ENCODE data around the gene LZTS3. TPM values are rescaled to one million over a fixed set of nuclear protein-coding genes. Genes with fewer than 3 reads are reported as not detected.

Gene LZTS3
- total and polyA plus RNA-seq, 2 of the 13 experiments (the other 11 are each of a cell fraction or from before 2014, with no cell fraction given), result 10.1 to 31.3 TPM

DNA sequence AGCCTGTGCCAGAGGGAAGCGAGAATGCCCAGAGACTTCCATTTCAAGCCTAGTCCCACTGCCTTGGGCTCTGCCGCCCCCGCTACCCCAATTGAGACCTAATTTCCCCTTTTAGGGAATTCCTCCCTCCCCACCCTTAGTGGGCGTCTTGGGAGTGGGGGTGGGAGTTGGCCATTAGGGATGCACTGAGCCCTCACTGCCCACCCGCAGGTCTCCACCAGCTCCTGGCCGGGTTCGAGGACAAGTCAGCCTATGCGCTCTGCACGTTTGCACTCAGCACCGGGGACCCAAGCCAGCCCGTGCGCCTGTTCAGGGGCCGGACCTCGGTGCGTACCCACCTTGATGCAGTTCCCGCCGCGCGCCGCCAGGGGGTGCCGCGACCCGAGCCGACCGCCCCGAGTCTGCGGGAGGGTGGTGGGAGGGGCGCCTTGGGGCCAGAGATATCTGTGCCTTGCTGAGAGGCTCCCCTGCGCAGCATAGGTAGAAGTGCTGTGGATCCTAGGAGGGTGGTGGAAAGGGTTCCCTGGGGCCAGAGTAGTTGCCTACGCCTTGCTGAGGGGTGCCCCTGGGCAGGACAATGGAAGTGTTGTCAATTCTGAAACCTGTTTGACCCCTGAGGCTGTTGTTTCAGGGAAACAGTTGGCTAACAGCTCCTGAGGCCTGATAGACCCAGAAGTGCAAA lies 45.1 kb upstream of the LZTS3 start (continued):
- TF ChIP-seq ZBED4 (CRISPR knock-in tag; IDR thresholded peaks at IDR 0.05; ENCODE audit: borderline replicate concordance) (peak; percentile 84; the same call in 1 of the 2 replicates), RBM39 (IDR thresholded peaks at IDR 0.05; ENCODE audit: low read depth, low read length, poor library complexity, severe bottlenecking) (peak; percentile 96), ZNF451 (CRISPR knock-in tag; IDR thresholded peaks at IDR 0.05) (no peak), ZBTB44 (CRISPR knock-in tag; IDR thresholded peaks at IDR 0.05) (no peak), PLRG1 (conservative IDR thresholded peaks at IDR 0.05) (no peak), ZNF644 (CRISPR knock-in tag; IDR thresholded peaks at IDR 0.05; ENCODE audit: low read depth) (peak; percentile 61; the same call in 1 of the 2 replicates), IRF2 (CRISPR knock-in tag; IDR thresholded peaks at IDR 0.05) (peak; percentile 89; the same call in 1 of the 2 replicates), NFAT5 (CRISPR knock-in tag; IDR thresholded peaks at IDR 0.05) (0 out of 2 replicates have a peak, but pooled peaks have one; percentile 45), ZNF326 (CRISPR knock-in tag; IDR thresholded peaks at IDR 0.05; ENCODE audit: borderline replicate concordance) (no peak), ZNF468 (CRISPR knock-in tag; IDR thresholded peaks at IDR 0.05) (no peak), NONO (IDR thresholded peaks at IDR 0.05) (no peak), NONO (CRISPR knock-in tag; conservative IDR thresholded peaks at IDR 0.05) (peak; percentile 93), NCOA2 (CRISPR knock-in tag; IDR thresholded peaks at IDR 0.05) (peak; percentile 26; the same call in 1 of the 2 replicates), SNAPC2 (CRISPR knock-in tag; IDR thresholded peaks at IDR 0.05) (no peak; the same call in 1 of the 2 replicates), SP4 (CRISPR knock-in tag; IDR thresholded peaks at IDR 0.05) (no peak; the same call in 1 of the 2 replicates), ZNF224 (CRISPR knock-in tag; IDR thresholded peaks at IDR 0.05) (no peak; the same call in 1 of the 2 replicates), ZNF576 (CRISPR knock-in tag; IDR thresholded peaks at IDR 0.05) (no peak), HDAC6 (IDR thresholded peaks at IDR 0.05; ENCODE audit: low read depth, low read length) (no peak), ZKSCAN5 (CRISPR knock-in tag; IDR thresholded peaks at IDR 0.05) (0 out of 2 replicates have a peak, but pooled peaks have one; percentile 62)
